Osteoblast (primary cell): ENCODE data around the gene AUP1. TPM values are rescaled to one million over a fixed set of nuclear protein-coding genes. Genes with fewer than 3 reads are reported as not detected.
A peak's percentile ranks its signal among the peaks of the same experiment; 100 is the strongest.

Experiments
- DNase-seq: peaks from one replicate; pipeline ENCODE4 v3.0.0; 2011; ENCODE audit warnings: low spot score, mixed read lengths; ENCODE audit not compliant: insufficient read length; ENCODE audit errors: missing footprints
- H2AFZ ChIP-seq: 2 replicates; pipeline ENCODE4 v1.6.0; 2011; ENCODE audit warnings: mild to moderate bottlenecking, low read length
- H3K27ac ChIP-seq: 2 replicates; pipeline ENCODE4 v1.5.1; 2011; ENCODE audit warnings: mild to moderate bottlenecking, low read depth, low read length, moderate library complexity
- H3K27me3 ChIP-seq: 2 replicates; pipeline ENCODE4 v1.6.0; 2012; ENCODE audit warnings: mild to moderate bottlenecking, control low read depth, inconsistent platforms, low read length, moderate library complexity; ENCODE audit not compliant: insufficient read depth
- H3K36me3 ChIP-seq: 2 replicates; pipeline ENCODE4 v1.5.1; 2011; ENCODE audit warnings: mild to moderate bottlenecking, low read length, control low read depth, moderate library complexity; ENCODE audit not compliant: insufficient read depth
- H3K4me1 ChIP-seq: 2 replicates; pipeline ENCODE4 v1.5.1; 2011; ENCODE audit warnings: mild to moderate bottlenecking, low read length, control low read depth, moderate library complexity; ENCODE audit not compliant: insufficient read depth
- H3K4me2 ChIP-seq: 2 replicates; pipeline ENCODE4 v1.6.0; 2011; ENCODE audit warnings: mild to moderate bottlenecking, low read length; ENCODE audit not compliant: insufficient read depth
- H3K4me3 ChIP-seq: fragments of 200-600 bp; sonication (generic); 3 replicates; pipeline ENCODE4 v1.5.1; 2012; ENCODE audit warnings: mild to moderate bottlenecking, low read length, inconsistent platforms; ENCODE audit not compliant: insufficient read depth
- H3K79me2 ChIP-seq: 2 replicates; pipeline ENCODE4 v1.6.0; 2012; ENCODE audit warnings: mild to moderate bottlenecking, low read length, control low read depth, inconsistent platforms; ENCODE audit not compliant: insufficient read depth
- H3K9me3 ChIP-seq: 2 replicates; pipeline ENCODE4 v1.5.1; 2011; ENCODE audit warnings: low read depth, low read length, control low read depth
- H4K20me1 ChIP-seq: 2 replicates; pipeline ENCODE4 v1.6.0; 2012; ENCODE audit warnings: mild to moderate bottlenecking, low read length, control low read depth; ENCODE audit not compliant: insufficient read depth
- total RNA-seq: library from RNA; depleted of rRNA; stranded (reverse); fragments of >200 nt; gene quantifications from 2 replicates; pipeline ENCODE4 v1.2.3, GENCODE V29; 2012
- TF ChIP-seq, protein P1 (sequence below): IDR thresholded peaks from 2 replicates; pipeline ENCODE4 v1.5.1; 2011; ENCODE audit warnings: mild to moderate bottlenecking, low read depth, low read length, moderate library complexity; ENCODE audit errors: extremely low read depth

Gene AUP1
- 82.9 and 86.3 TPM in 2 replicates for total RNA-seq

- TF ChIP-seq, protein P1, sequence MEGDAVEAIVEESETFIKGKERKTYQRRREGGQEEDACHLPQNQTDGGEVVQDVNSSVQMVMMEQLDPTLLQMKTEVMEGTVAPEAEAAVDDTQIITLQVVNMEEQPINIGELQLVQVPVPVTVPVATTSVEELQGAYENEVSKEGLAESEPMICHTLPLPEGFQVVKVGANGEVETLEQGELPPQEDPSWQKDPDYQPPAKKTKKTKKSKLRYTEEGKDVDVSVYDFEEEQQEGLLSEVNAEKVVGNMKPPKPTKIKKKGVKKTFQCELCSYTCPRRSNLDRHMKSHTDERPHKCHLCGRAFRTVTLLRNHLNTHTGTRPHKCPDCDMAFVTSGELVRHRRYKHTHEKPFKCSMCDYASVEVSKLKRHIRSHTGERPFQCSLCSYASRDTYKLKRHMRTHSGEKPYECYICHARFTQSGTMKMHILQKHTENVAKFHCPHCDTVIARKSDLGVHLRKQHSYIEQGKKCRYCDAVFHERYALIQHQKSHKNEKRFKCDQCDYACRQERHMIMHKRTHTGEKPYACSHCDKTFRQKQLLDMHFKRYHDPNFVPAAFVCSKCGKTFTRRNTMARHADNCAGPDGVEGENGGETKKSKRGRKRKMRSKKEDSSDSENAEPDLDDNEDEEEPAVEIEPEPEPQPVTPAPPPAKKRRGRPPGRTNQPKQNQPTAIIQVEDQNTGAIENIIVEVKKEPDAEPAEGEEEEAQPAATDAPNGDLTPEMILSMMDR, result no peak
- Histone ChIP-seq H3K79me2 (peaks cover 47% of the 10 kb centered on the region), H3K27me3 (no peaks in the 10 kb centered on the region), H4K20me1 (peaks cover 16% of the 10 kb centered on the region), H3K36me3 (peaks cover 50% of the 10 kb centered on the region), H3K4me2 (peak within 1 kb of the TSS; percentile 99), H2AFZ (peak within 1 kb of the TSS; percentile 86), H3K4me3 (peak within 1 kb of the TSS; percentile 93), H3K9me3 (no peaks in the 10 kb centered on the region), H3K4me1 (peaks cover 29% of the 10 kb centered on the region), H3K27ac (peak within 1 kb of the TSS; percentile 93)
- DNase-seq, result peak; percentile 100
Measured at GRCh38 chr2:74529357-74530238, at the start of gene AUP1, which contains the start of gene HTRA2. AUP1 (minus strand) TSS chr2:74529706; CDS start chr2:74529629, 77 bp downstream. HTRA2 (plus strand) TSS chr2:74529933; CDS start chr2:74530007, 74 bp downstream.

- Histone ChIP-seq H3K4me2 (no peak overlapping the region), H3K9me3 (no peaks in the 10 kb centered on the region), H3K79me2 (no peaks in the 10 kb centered on the region), H4K20me1 (no peaks in the 10 kb centered on the region), H3K4me3 (no peak overlapping the region), H3K36me3 (no peaks in the 10 kb centered on the region), H3K27me3 (no peaks in the 10 kb centered on the region), H3K4me1 (peaks cover 55% of the 10 kb centered on the region), H2AFZ (no peak overlapping the region), H3K27ac (no peak overlapping the region)
- DNase-seq, result no peak
- TF ChIP-seq, protein P1, result no peak
Measured at GRCh38 chr2:74578408-74578807, 48.9 kb upstream of the AUP1 start.

DNA sequence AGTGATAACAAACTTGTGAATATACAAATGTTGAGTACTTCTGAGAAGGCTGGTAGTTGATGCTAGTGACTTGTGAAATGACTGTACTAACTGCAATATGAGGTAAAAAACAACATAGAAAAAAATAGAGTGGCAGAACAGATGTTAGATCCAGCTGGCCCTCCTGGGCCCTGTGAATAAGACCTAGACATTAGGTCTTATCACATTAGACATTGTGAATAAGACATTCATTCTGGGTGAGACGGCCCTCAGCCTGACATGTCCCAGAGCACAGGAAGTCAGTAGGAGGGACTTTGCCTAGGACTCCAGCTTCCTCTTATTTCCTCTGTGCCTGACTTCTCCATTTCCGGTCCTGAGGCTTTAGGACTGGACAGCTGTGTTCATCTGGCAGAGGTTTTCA lies 47.9 kb upstream of the AUP1 start:
- TF ChIP-seq, protein P1, result no peak
- peak overlapping the region; percentile 66 for H2AFZ ChIP-seq
- peak overlapping the region; percentile 90 for H3K27ac ChIP-seq

GRCh38 chr2:74576863-74577229 lies 47.3 kb upstream of the AUP1 start:
- H3K27ac ChIP-seq, result peak overlapping the region; percentile 90
- peak; percentile 75 for DNase-seq
- no peaks in the 10 kb centered on the region for H3K36me3 ChIP-seq
- H3K79me2 ChIP-seq, result no peaks in the 10 kb centered on the region
- peaks cover 52% of the 10 kb centered on the region for H3K4me1 ChIP-seq
- H3K4me2 ChIP-seq, result peak overlapping the region; percentile 49
- no peak overlapping the region for H2AFZ ChIP-seq
- H3K27me3 ChIP-seq, result no peaks in the 10 kb centered on the region
- H3K4me3 ChIP-seq, result peak overlapping the region; percentile 5
- H4K20me1 ChIP-seq, result no peaks in the 10 kb centered on the region
- H3K9me3 ChIP-seq, result no peaks in the 10 kb centered on the region
- TF ChIP-seq, protein P1, result peak; percentile 33

More for the DNA sequence above, 47.9 kb upstream of the AUP1 start:
- no peaks in the 10 kb centered on the region for H3K79me2 ChIP-seq
- peaks cover 52% of the 10 kb centered on the region for H3K4me1 ChIP-seq
- H4K20me1 ChIP-seq, result no peaks in the 10 kb centered on the region
- H3K4me2 ChIP-seq, result peak overlapping the region; percentile 49
- DNase-seq, result no peak
- no peaks in the 10 kb centered on the region for H3K27me3 ChIP-seq
- no peaks in the 10 kb centered on the region for H3K36me3 ChIP-seq
- H3K4me3 ChIP-seq, result no peak overlapping the region
- H3K9me3 ChIP-seq, result no peaks in the 10 kb centered on the region
